Testis (tissue), 2 donors: Measurements from ENCODE around the gene CNTNAP3B.
"Not testable (repeated sequence)": the region's sequence is repeated elsewhere in the genome, so short reads cannot be mapped to it uniquely, and the experiment has no call there.

Experiments
- POLR2A ChIP-seq: fragments of 450-650 bp; IDR thresholded peaks from one replicate; pipeline ENCODE4 v1.6.1; 2017; ENCODE audit warnings: antibody characterized with exemption, mild to moderate bottlenecking, moderate library complexity
- TF ChIP-seq, protein P1 (sequence below), 3 experiments: fragments of 450-650 bp in 2 of 3; fragments of 200-600 bp in 1 of 3; sonication (generic) in 1 of 3; IDR thresholded peaks; one replicate each; pipeline ENCODE4 v1.5.1; 2016 to 2019; ENCODE audit warnings: antibody characterized with exemption in 3 of 3, mild to moderate bottlenecking in 2 of 3, moderate library complexity in 1 of 3

- TF ChIP-seq, protein P1, sequence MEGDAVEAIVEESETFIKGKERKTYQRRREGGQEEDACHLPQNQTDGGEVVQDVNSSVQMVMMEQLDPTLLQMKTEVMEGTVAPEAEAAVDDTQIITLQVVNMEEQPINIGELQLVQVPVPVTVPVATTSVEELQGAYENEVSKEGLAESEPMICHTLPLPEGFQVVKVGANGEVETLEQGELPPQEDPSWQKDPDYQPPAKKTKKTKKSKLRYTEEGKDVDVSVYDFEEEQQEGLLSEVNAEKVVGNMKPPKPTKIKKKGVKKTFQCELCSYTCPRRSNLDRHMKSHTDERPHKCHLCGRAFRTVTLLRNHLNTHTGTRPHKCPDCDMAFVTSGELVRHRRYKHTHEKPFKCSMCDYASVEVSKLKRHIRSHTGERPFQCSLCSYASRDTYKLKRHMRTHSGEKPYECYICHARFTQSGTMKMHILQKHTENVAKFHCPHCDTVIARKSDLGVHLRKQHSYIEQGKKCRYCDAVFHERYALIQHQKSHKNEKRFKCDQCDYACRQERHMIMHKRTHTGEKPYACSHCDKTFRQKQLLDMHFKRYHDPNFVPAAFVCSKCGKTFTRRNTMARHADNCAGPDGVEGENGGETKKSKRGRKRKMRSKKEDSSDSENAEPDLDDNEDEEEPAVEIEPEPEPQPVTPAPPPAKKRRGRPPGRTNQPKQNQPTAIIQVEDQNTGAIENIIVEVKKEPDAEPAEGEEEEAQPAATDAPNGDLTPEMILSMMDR (IDR thresholded peaks at IDR 0.05): not testable (repeated sequence)
- TF ChIP-seq POLR2A: not testable (repeated sequence)
Measured at GRCh38 chr9:41905488-41905887, 223.7 kb downstream of the CNTNAP3B start.
